Measurements from ENCODE around the gene RAP1B. TPM values are rescaled to one million over a fixed set of nuclear protein-coding genes. Genes with fewer than 3 reads are reported as not detected.

Gene RAP1B
- total RNA-seq (2014; rRNA removed; shearing (Covaris generic)): 195 and 245 TPM in 2 replicates

- peak; percentile 83 for DNase-seq (ENCODE audit: low read depth)
These were observed at the start of gene RAP1B for GRCh38 chr12:68610370-68611093. Gene RAP1B (plus strand): TSS chr12:68610899. CDS start chr12:68648725, 37,826 bp downstream.

GRCh38 chr12:68561830-68562229 is 48.9 kb upstream of the RAP1B start:
- no peak for DNase-seq (ENCODE audit: low read depth)

- no peak for DNase-seq (ENCODE audit: low read depth)
These were observed 46.5 kb upstream of the RAP1B start for GRCh38 chr12:68564166-68564565.

GRCh38 chr12:68565391-68565903 is 45.3 kb upstream of the RAP1B start:
- DNase-seq (ENCODE audit: low read depth): peak; percentile 97

GRCh38 chr12:68568922-68569569 is 41.7 kb upstream of the RAP1B start:
- no peak for DNase-seq (ENCODE audit: low read depth)

- DNase-seq (ENCODE audit: low read depth): no peak
These were observed 38.0 kb upstream of the RAP1B start for GRCh38 chr12:68572661-68573060.

- no peak for DNase-seq (ENCODE audit: low read depth)
These were observed 37.3 kb upstream of the RAP1B start for GRCh38 chr12:68573406-68573805.

DNA sequence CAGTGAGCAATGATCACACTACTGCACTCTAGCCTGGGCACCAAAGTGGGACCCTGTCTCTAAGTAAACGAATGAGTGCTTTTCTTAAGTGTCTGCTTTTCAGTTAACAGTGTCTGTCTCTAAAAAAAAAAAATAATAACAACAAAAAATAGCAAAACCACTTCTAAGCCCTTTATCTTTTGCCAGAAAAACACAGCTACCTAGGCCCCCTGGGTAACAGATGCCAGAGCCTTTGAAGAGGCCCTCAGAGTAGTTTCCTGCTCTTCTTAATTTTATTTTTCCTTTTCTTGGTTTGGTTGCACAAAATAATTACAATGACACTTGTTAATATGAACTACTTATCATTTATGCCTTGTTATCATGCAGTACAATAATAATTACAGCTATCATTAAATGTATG is 32.8 kb upstream of the RAP1B start:
- DNase-seq (ENCODE audit: low read depth): no peak

DNA sequence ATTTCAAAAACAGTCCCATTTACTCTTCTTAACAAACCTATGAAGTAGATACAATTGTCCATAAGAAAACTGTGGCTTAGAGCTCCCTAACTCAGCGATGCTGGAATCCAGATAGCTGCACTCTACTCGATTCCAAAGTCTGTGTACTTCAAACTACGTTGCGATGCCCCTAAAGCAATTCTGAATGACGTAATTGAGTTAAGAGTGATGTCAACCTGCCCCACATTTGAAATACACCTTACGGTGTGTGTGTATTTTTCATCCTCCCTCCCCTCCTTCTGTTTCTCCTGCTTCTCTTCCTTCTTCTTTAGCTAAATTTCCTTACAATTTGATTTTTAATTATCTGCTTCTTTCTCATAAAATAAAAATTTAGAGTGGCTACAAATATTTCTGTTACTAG is 31.9 kb upstream of the RAP1B start:
- no peak for DNase-seq (ENCODE audit: low read depth)

GRCh38 chr12:68579254-68579653 is 31.4 kb upstream of the RAP1B start:
- no peak for DNase-seq (ENCODE audit: low read depth)

DNA sequence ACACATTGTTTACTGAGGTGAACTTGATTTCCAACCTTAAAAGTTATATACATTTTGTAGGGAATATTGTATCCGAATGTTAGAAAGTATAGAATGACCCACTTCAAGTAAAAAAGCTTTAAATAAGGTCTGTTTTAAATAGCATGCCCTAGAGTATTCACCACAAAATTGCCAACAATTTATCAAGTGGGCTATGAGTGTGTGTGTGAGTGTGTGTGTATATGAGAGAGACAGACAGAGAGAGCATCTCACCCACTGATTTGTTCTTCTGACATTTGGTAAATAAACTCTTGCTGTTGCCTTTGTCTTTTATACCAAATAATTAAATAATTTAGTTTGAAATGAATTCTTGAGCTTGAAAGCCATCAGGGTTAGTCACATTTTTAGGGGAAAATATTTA is 29.8 kb upstream of the RAP1B start:
- DNase-seq (ENCODE audit: low read depth): no peak

- no peak for DNase-seq (ENCODE audit: low read depth)
These were observed 28.8 kb upstream of the RAP1B start for GRCh38 chr12:68581926-68582325.

- no peak for DNase-seq (ENCODE audit: low read depth)
These were observed 24.7 kb upstream of the RAP1B start for GRCh38 chr12:68585966-68586365.

GRCh38 chr12:68587448-68587873 is 23.2 kb upstream of the RAP1B start:
- DNase-seq (ENCODE audit: low read depth): peak; percentile 65

DNA sequence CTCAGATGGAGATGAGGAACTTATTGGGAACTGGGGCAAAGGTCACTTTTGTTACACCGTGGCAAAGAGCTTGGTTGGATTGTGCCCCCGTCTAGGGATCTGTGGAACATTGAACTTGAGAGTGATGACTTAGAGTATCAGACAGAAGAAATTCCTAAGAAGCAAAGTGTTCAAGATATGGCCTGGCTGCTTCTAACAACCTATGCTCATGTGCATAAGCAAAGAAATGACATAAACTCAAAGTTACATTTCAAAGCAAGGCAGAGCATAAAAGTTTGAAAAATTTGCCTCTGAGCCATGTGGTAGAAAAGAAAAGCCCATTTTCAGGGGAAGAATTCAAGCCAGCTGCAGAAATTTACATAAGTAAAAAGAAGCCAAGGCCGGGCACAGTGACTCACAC is 21.5 kb upstream of the RAP1B start:
- DNase-seq (ENCODE audit: low read depth): peak; percentile 10

GRCh38 chr12:68591734-68592418 is 18.8 kb upstream of the RAP1B start:
- no peak for DNase-seq (ENCODE audit: low read depth)

GRCh38 chr12:68595241-68595640 is 15.5 kb upstream of the RAP1B start:
- no peak for DNase-seq (ENCODE audit: low read depth)

GRCh38 chr12:68601767-68602166 is 8.9 kb upstream of the RAP1B start:
- DNase-seq (ENCODE audit: low read depth): no peak

DNA sequence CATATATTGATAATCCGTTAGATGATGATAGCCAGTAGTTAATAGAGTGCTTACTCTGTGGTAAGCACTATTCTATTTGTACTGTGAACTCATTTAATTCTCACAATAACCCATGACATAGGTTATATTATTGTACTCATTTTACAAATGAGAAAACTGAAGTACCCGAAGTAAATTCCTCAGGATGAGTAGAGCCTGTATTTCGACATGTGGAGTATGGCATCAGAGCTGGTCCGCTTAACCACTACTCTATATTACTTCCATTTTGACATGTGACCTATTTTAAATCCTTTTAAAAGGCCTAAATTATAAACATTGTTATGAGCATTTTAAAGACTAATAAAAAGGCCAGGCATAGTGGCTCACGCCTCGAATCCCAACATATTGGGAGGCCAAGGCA is 8.0 kb upstream of the RAP1B start:
- no peak for DNase-seq (ENCODE audit: low read depth)

DNA sequence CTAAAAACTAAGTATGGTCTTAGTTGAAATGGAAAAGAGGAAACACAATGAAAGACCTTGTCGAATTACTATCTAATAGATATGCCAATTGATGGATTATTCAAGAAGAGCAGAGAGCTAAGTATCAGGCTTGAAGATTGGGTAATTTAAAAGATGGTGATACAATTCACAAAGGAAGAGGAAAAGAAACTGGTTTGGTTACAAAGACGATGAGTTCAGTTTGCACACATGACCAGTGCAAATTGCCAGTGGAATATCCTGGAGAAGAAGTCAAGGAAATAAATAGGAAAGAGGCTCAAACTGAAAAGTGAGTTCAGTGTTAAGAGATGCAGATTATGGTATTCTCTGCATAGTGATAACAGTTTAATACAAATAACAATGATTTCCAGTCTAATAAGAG is 2.5 kb upstream of the RAP1B start:
- no peak for DNase-seq (ENCODE audit: low read depth)

DNA sequence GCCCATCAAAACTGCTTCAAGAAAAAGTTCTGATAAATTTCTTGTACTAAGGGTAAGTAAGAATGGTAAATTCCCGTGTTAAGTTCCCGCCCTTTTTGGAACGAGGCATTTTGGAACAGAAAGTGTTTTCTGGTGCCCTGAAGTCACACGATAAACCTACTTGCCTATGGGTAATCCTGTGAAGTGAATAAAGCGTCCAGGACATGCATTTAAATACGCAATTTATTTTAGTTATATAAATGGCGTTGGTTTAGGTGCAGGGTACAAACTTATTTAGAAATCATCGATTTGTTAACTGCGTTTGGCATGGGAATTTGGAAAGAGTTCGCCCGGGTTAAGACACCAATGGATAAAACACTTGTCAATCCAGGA is 715 bp upstream of the RAP1B start:
- DNase-seq (ENCODE audit: low read depth): peak; percentile 68

DNA sequence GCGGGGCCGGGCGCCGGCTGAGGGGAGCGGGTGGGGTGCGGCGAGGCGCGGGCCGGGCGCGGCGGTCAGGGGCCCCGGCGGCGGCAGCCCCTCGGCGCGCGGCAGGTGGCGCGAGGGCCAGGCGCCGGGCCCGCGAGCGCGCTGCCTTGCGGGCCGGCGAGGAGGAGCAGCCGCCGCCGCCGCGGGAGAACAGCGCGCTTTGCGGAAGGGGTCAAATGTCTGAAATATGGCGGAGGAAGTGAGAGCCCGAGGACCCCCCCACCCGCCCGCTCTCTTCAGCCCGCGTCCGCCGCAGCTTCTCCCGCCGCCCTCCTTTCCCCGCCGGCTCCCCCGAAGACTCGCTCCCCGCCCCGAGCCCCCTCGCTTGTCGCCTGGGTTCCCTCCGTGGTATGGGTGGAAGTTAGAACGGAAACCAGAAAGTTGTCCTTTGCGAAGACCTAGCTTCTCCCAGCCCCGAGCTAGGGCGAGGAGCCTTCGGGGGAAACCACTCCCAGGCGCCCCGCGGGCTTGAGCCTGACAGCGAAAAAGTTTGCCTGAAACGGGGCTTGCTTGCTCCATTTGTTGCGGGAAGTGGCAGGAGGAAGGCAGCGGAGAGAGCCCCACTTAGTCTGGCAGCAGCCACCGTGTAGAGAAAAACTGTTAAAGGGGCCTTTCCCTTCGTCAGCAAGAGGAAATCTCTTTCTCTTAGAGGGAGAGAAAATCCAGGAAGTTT is 551 bp downstream of the RAP1B start:
- peak; percentile 63 for DNase-seq (ENCODE audit: low read depth)

All from M059J (cell line).